Measurements from ENCODE around the gene IFI16. TPM values are rescaled to one million over a fixed set of nuclear protein-coding genes. Genes with fewer than 3 reads are reported as not detected.

IFI16 gene
- total RNA-seq, 2 experiments from 2014 or later = 99.3 to 271 TPM

GRCh38 chr1:159077120-159077961 lies 67.6 kb downstream of the IFI16 start:
- CTCF ChIA-PET (ENCODE audit: unreplicated experiment) = interaction anchor here (1.2 to 1.4 kb wide), 2 partner anchors 11 to 67 kb away, joined by 5 read pairs; partner anchors contain the start of gene IFI16
- peak; percentile 67 for DNase-seq (ENCODE audit: low spot score)
- peak overlapping the region; percentile 68 for H3K4me3 ChIP-seq (ENCODE audit: low read depth, low read length, poor library complexity, severe bottlenecking)
- BruUV-seq (replicated peaks) = no TSS peak
- intact Hi-C loops (cut with micrococcal nuclease; ENCODE audit: unreplicated experiment) = loop anchor here (10.0 kb wide), 1 partner anchor 513 kb away; no protein-coding TSS in a partner anchor
- peaks cover 41% of the 10 kb centered on the region for H3K4me1 ChIP-seq (ENCODE audit: insufficient read depth, low read length, poor library complexity, severe bottlenecking)
- H3K9me2 ChIP-seq (ENCODE audit: insufficient read depth, low read length) = no peaks in the 10 kb centered on the region
- peak overlapping the region; percentile 86 for H3K27ac ChIP-seq (ENCODE audit: low read depth, low read length, poor library complexity, severe bottlenecking)
- POLR2A ChIA-PET = interaction anchor here (0.6 to 3.4 kb wide), 11 partner anchors 9 to 935 kb away, joined by 3 to 28 read pairs (median 6); partner anchors contain the start of gene IFI16
- H4K20me1 ChIP-seq (ENCODE audit: insufficient read depth, low read length) = no peaks in the 10 kb centered on the region
- peak overlapping the region; percentile 74 for H3K4me2 ChIP-seq (ENCODE audit: low read length)
- no peaks in the 10 kb centered on the region for H3K9me3 ChIP-seq (ENCODE audit: low read length)
- H2AFZ ChIP-seq (ENCODE audit: low read length) = peak overlapping the region; percentile 93
- no peaks in the 10 kb centered on the region; the same call in 1 of the 2 replicates for H3K36me3 ChIP-seq (ENCODE audit: insufficient read depth, low read length)
- peaks cover 39% of the 10 kb centered on the region for H3K79me2 ChIP-seq (ENCODE audit: insufficient read depth, low read depth, low read length)
- TF ChIP-seq CTCF (conservative IDR thresholded peaks at IDR 0.05; ENCODE audit: low read length) = no peak
- TF ChIP-seq EZH2phosphoT487 (IDR thresholded peaks at IDR 0.05; ENCODE audit: borderline replicate concordance, low read depth, low read length) = no peak

- Histone ChIP-seq H3K9me3 (ENCODE audit: low read length) (no peaks in the 10 kb centered on the region), H4K20me1 (ENCODE audit: insufficient read depth, low read length) (no peaks in the 10 kb centered on the region), H3K9me2 (ENCODE audit: insufficient read depth, low read length) (no peaks in the 10 kb centered on the region), H3K27ac (ENCODE audit: low read depth, low read length, poor library complexity, severe bottlenecking) (no peak overlapping the region), H3K36me3 (ENCODE audit: insufficient read depth, low read length) (no peaks in the 10 kb centered on the region; the same call in 1 of the 2 replicates), H3K4me1 (ENCODE audit: insufficient read depth, low read length, poor library complexity, severe bottlenecking) (peaks cover 22% of the 10 kb centered on the region), H2AFZ (ENCODE audit: low read length) (no peak overlapping the region), H3K79me2 (ENCODE audit: insufficient read depth, low read depth, low read length) (peaks cover 18% of the 10 kb centered on the region), H3K4me3 (ENCODE audit: low read depth, low read length, poor library complexity, severe bottlenecking) (no peak overlapping the region), H3K4me2 (ENCODE audit: low read length) (no peak overlapping the region)
- no peak for DNase-seq (ENCODE audit: low spot score)
- no TSS peak for BruUV-seq (replicated peaks)
- TF ChIP-seq CTCF (conservative IDR thresholded peaks at IDR 0.05; ENCODE audit: low read length) (no peak; the same call in 1 of the 2 replicates), EZH2phosphoT487 (IDR thresholded peaks at IDR 0.05; ENCODE audit: borderline replicate concordance, low read depth, low read length) (no peak)
- ChIA-PET CTCF (ENCODE audit: unreplicated experiment) (no interaction called here), POLR2A (interaction anchor here (0.6 to 0.8 kb wide), 2 partner anchors 11 to 371 kb away, joined by 3 read pairs; no protein-coding TSS in a partner anchor)
- intact Hi-C loops (cut with micrococcal nuclease; ENCODE audit: unreplicated experiment) = loop anchor here (10.0 kb wide), 1 partner anchor 515 kb away; no protein-coding TSS in a partner anchor
These were observed 69.8 kb downstream of the IFI16 start for GRCh38 chr1:159079525-159079924.

Measured in OCI-LY7 (cell line).